Measurements from ENCODE around the gene HOXA4.

HOXA4 gene

DNA sequence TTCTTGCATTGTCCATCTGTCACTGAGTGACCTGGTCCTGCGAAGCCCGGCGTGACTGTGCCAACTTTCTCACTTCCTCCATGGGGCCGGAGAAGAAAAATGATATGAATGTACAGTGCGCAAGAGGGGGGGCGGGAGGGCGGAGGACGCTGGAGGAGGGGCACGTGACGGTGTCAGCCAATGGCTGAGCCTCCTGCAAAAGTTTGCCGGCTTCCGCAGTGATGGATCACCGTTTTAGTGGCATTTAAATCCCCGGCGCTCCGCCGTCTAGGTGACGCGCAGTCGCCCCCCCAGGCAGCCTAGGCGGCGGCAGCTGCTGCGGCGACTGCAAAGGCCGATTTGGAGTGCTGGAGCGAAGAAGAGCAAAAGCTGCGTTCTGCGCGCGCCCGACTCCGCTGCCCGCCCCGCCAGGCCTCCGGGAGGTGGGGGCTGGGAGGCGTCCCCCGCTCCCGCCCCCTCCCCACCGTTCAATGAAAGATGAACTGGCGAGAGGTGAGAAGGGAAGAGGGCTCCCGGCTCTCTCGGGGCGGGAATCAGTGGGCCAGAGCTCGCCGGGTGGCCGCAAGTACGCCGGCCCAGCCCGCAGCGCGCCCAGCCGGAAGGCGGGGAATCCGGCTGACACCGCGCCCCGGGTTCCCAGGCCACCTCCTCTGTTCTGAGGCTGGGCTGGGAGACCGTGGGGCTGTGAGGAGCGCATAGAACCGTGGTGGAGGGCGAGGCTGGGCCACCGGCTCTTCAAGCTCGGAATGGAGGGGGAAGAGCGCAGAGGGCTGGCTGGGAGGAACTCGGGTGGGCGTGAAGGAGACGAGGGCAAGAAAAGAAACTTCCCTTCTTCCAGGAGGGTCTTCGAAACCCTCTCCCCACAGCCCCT is 34.4 kb downstream of the HOXA4 start, which contains the start of gene HOXA1:
Gene HOXA1 (minus strand): TSS at position 104 of the 871 bp plus-strand sequence. CDS start 88 bp downstream, at position 16.
- FAIRE-seq, result no peak
- DNase-seq (ENCODE audit: insufficient read length, low spot score), result peak; percentile 75
- TF ChIP-seq SPI1 (IDR thresholded peaks at IDR 0.05; ENCODE audit: low read depth, low read length) (peak; percentile 88), POU2F2 (IDR thresholded peaks at IDR 0.05; ENCODE audit: low read depth, low read length) (no peak), POLR2A (IDR thresholded peaks at IDR 0.05; ENCODE audit: low read depth, low read length) (no peak), PAX5 (IDR thresholded peaks at IDR 0.05; ENCODE audit: insufficient read depth, low read length, severe bottlenecking) (no peak), TAF1 (IDR thresholded peaks at IDR 0.05; ENCODE audit: low read depth, low read length) (no peak; the same call in 1 of the 2 replicates)

DNA sequence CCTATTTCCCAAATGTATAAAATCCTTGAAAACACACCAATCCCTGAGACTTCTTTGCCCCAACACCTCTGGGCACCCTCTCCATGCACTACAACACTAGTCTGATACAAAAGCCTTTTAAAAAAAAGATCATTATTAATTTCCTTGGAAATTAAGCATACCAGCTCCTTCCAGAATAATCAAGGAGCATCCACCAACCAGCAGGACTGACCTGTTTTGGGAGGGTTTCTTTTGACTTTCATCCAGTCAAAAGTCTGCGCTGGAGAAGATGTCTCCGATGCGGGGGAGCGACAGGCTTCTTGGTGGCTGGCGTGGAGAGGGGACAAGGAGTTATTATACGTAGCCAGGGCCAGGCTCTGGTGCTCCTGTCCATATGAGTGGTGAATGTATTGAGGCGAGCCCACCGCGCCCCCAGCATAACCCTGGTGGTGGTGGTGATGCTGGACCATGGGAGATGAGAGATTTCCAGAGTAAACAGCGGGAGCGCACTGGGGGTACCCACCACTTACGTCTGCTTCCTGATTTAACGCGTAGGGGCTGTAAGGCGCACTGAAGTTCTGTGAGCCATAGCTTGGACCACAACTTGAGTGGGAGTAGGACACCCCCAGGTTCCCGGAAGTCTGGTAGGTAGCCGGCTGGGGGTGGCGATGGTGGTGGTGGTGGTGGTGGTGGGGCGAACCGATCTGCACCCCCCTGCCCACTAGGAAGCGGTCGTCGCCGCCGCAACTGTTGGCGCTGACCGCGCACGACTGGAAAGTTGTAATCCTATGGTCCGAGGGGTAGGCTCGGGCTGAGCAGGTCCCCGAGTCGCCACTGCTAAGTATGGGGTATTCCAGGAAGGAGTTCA is 35.3 kb downstream of the HOXA4 start:
- no peak for DNase-seq (ENCODE audit: insufficient read length, low spot score)
- FAIRE-seq, result no peak
- TF ChIP-seq PAX5 (IDR thresholded peaks at IDR 0.05; ENCODE audit: insufficient read depth, low read length, severe bottlenecking) (no peak), POLR2A (IDR thresholded peaks at IDR 0.05; ENCODE audit: low read depth, low read length) (no peak), POLR2AphosphoS5 (IDR thresholded peaks at IDR 0.05; ENCODE audit: low read depth, low read length) (no peak), SPI1 (IDR thresholded peaks at IDR 0.05; ENCODE audit: low read depth, low read length) (no peak), POU2F2 (IDR thresholded peaks at IDR 0.05; ENCODE audit: low read depth, low read length) (no peak), TAF1 (IDR thresholded peaks at IDR 0.05; ENCODE audit: low read depth, low read length) (no peak)

DNA sequence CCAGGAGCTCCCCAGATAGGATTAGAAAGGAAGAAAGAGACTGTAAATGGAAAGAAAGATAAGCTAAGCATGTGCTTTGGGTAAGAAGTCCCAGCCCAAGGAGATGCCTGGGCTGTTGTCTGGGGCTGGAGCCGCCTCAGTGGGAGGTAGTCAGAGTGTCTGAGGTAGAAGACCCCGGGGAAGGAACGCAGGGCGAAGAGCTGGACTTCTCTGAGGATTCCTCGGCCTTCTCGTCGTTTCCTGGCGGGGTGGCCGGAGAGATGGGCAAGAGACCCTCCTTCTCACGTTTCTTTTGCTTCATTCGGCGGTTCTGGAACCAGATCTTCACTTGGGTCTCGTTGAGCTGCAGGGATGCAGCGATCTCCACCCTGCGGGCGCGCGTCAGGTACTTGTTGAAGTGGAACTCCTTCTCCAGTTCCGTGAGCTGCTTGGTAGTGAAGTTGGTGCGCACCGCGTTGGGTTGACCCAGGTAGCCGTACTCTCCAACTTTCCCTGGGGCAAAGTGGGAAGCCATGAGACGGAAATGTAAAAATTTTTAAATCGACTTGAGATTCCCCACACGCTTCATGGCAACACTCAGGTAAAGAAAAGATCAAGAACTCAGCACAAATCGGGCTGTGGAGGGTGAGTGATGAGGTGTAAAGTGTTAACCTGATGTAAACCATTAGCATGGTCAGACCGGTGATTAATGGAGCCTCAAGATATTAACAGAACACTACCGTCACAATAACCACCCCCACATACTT is 36.1 kb downstream of the HOXA4 start:
- TF ChIP-seq SPI1 (IDR thresholded peaks at IDR 0.05; ENCODE audit: low read depth, low read length) (no peak), POLR2A (IDR thresholded peaks at IDR 0.05; ENCODE audit: low read depth, low read length) (no peak), TAF1 (IDR thresholded peaks at IDR 0.05; ENCODE audit: low read depth, low read length) (no peak), POLR2AphosphoS5 (IDR thresholded peaks at IDR 0.05; ENCODE audit: low read depth, low read length) (no peak), POU2F2 (IDR thresholded peaks at IDR 0.05; ENCODE audit: low read depth, low read length) (no peak), PAX5 (IDR thresholded peaks at IDR 0.05; ENCODE audit: insufficient read depth, low read length, severe bottlenecking) (no peak)
- no peak for DNase-seq (ENCODE audit: insufficient read length, low spot score)
- no peak for FAIRE-seq

DNA sequence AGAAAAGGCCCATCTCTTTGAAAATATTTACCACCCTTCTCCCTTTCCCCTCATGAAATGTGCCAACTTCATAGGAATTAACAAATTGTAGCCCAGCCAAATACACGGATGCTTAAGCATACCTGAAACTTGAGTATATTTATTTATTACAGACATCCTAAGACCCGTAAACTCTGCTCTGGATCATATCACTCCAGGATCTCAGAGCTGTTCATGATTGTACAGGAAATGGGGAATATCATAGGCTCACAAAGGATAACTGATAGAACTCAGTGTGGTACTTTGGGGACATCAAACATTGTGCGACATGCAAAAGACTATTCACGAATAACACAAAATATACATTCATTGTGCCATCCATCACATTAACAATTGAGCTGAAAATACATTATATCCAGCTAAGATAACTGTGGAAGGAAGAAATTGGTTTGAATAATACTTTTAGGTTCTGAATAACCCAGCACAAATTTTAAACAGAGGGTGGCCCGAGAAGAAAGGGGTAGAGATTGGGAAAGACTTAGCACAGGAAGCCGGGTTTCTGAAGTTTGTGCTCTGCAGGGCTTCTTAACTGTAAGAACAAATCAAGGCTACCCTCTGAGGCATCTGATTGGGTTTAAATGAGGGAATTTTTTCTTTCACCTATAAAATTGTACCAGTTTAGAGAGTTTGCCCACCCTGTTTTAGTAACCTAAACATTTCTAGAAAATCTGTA is 37.2 kb downstream of the HOXA4 start:
- no peak for DNase-seq (ENCODE audit: insufficient read length, low spot score)
- TF ChIP-seq POU2F2 (IDR thresholded peaks at IDR 0.05; ENCODE audit: low read depth, low read length) (no peak), TAF1 (IDR thresholded peaks at IDR 0.05; ENCODE audit: low read depth, low read length) (no peak), POLR2AphosphoS5 (IDR thresholded peaks at IDR 0.05; ENCODE audit: low read depth, low read length) (no peak), POLR2A (IDR thresholded peaks at IDR 0.05; ENCODE audit: low read depth, low read length) (no peak), PAX5 (IDR thresholded peaks at IDR 0.05; ENCODE audit: insufficient read depth, low read length, severe bottlenecking) (no peak), SPI1 (IDR thresholded peaks at IDR 0.05; ENCODE audit: low read depth, low read length) (no peak)
- no peak for FAIRE-seq

DNA sequence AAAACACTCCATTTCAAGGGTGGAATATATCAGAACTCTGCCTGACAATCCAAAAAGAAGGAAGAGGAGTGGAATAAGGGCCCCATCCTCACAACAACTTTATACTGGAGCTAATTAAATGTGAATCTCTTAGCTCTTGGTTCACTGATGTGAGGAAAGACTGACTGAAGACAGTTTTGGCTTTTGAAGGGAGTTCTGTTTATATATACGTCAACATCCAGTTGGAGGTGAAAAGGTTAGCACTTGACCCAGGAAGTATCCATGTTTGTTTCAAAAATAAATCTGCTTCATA is 37.8 kb downstream of the HOXA4 start:
- no peak for TF ChIP-seq POLR2A (IDR thresholded peaks at IDR 0.05; ENCODE audit: low read depth, low read length)
- no peak for TF ChIP-seq TAF1 (IDR thresholded peaks at IDR 0.05; ENCODE audit: low read depth, low read length)
- no peak for TF ChIP-seq PAX5 (IDR thresholded peaks at IDR 0.05; ENCODE audit: insufficient read depth, low read length, severe bottlenecking)
- no peak for TF ChIP-seq POU2F2 (IDR thresholded peaks at IDR 0.05; ENCODE audit: low read depth, low read length)
- no peak for TF ChIP-seq POLR2AphosphoS5 (IDR thresholded peaks at IDR 0.05; ENCODE audit: low read depth, low read length)
- no peak for TF ChIP-seq SPI1 (IDR thresholded peaks at IDR 0.05; ENCODE audit: low read depth, low read length)
- DNase-seq (ENCODE audit: insufficient read length, low spot score), result no peak
- FAIRE-seq, result no peak

DNA sequence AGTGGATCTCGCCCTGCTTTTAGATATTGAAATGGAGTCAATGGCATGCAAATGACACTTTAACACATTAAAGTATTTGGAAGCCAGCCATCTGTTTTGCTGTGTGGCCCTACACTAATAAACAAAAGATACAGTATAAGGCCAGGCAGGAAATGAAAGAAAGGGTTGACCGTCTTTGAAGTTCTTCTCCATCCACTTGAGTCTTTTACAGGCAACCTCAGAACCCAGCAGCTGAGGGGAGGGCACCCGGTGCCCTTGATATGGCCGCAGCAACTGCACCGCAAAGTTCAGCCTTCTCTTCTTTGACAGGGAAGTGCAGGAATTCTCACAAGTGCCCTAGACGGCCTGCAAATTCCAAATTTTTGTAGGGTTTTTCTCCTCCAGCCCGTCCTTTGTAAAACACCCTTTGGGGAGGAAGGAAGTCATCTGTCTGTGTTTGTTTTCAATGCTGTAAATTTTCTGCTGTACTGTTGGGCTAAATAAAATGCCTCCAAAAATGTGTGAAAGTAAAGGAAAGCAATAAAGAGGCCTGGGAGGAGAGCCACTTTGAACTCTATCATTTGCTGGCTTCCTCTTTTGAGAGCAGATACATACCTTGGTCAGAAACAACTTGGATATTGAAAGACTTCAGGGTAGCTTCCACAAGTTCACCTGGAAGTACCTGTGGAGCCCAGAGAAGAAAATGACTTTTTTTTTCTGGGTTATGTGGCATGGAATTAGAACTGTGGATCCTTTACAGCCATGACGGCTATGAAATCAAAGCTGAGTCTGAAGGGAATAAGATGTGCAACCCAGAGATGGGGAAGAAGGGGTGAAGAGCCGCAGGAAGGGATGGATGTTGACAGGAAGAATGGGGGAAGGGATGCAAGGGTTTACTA is 38.4 kb downstream of the HOXA4 start:
- no peak for DNase-seq (ENCODE audit: insufficient read length, low spot score)
- TF ChIP-seq TAF1 (IDR thresholded peaks at IDR 0.05; ENCODE audit: low read depth, low read length) (no peak), POLR2AphosphoS5 (IDR thresholded peaks at IDR 0.05; ENCODE audit: low read depth, low read length) (no peak), POU2F2 (IDR thresholded peaks at IDR 0.05; ENCODE audit: low read depth, low read length) (no peak), SPI1 (IDR thresholded peaks at IDR 0.05; ENCODE audit: low read depth, low read length) (no peak), PAX5 (IDR thresholded peaks at IDR 0.05; ENCODE audit: insufficient read depth, low read length, severe bottlenecking) (no peak), POLR2A (IDR thresholded peaks at IDR 0.05; ENCODE audit: low read depth, low read length) (no peak)
- no peak for FAIRE-seq

DNA sequence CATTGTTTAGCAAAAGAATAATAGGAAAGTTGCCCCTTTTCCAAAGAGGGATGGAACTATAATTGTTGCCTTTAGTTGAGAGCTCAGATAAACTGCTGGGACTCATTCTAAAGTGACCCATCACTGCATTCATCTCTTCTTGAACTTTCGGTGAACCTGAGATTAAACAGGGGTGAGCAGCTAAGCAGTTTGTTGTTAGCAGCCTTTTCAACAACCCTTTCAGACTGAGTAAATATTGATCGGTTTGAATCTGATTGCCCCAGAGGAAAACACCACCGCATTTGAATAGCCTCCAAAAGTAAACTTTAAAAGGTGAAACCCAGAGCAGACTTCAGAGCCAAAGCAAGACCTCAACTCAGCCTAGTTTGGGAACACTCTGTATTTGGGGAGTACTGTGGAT is 39.5 kb downstream of the HOXA4 start:
- FAIRE-seq, result no peak
- TF ChIP-seq POLR2AphosphoS5 (IDR thresholded peaks at IDR 0.05; ENCODE audit: low read depth, low read length) (no peak), TAF1 (IDR thresholded peaks at IDR 0.05; ENCODE audit: low read depth, low read length) (no peak), PAX5 (IDR thresholded peaks at IDR 0.05; ENCODE audit: insufficient read depth, low read length, severe bottlenecking) (no peak), POLR2A (IDR thresholded peaks at IDR 0.05; ENCODE audit: low read depth, low read length) (no peak), SPI1 (IDR thresholded peaks at IDR 0.05; ENCODE audit: low read depth, low read length) (no peak), POU2F2 (IDR thresholded peaks at IDR 0.05; ENCODE audit: low read depth, low read length) (no peak)
- DNase-seq (ENCODE audit: insufficient read length, low spot score), result no peak
